Urinary bladder (tissue), 4 donors: ENCODE results near the gene CRYM. TPM values are rescaled to one million over a fixed set of nuclear protein-coding genes. Genes with fewer than 3 reads are reported as not detected.
"Not testable (repeated sequence)": the region's sequence is repeated elsewhere in the genome, so short reads cannot be mapped to it uniquely, and the experiment has no call there.

Experiments
- DNase-seq: peaks from one replicate; pipeline ENCODE4 v3.0.0-alpha.2; 2015; ENCODE audit errors: extremely low spot score
- H3K27ac ChIP-seq: one replicate; pipeline ENCODE4 v1.5.1; 2013; ENCODE audit warnings: low read depth, mild to moderate bottlenecking, moderate library complexity
- H3K36me3 ChIP-seq: one replicate; pipeline ENCODE4 v1.6.1; 2013; ENCODE audit warnings: mild to moderate bottlenecking, moderate library complexity; ENCODE audit not compliant: insufficient read depth
- H3K4me1 ChIP-seq: one replicate; pipeline ENCODE4 v1.6.1; 2013; ENCODE audit warnings: mild to moderate bottlenecking, moderate library complexity; ENCODE audit not compliant: insufficient read depth
- H3K4me3 ChIP-seq: one replicate; pipeline ENCODE4 v1.5.1; 2013; ENCODE audit warnings: low read depth, low read length
- WGBS: extraction: QIAGEN DNeasy Blood & Tissue Kit; methylation state at CpG from one replicate; pipeline ENCODE4 v1.1.7; 2013; 5-methylcytosine and 5-hydroxymethylcytosine counted together
- polyA plus RNA-seq: library from polyadenylated mRNA; stranded (reverse); fragments of 200-250 nt; gene quantifications from one replicate; pipeline ENCODE4 v1.2.3, GENCODE V29; 2013
- total RNA-seq: library from RNA; depleted of rRNA; stranded (reverse); fragments of >200 nt; gene quantifications from one replicate; pipeline ENCODE4 v1.2.3, GENCODE V29; 2014
- donor health status: healthy with polysubstance abuse.
- donor health status: healthy.

Gene CRYM
- 12.6 TPM for total RNA-seq
- 25.8 TPM for polyA plus RNA-seq

DNA sequence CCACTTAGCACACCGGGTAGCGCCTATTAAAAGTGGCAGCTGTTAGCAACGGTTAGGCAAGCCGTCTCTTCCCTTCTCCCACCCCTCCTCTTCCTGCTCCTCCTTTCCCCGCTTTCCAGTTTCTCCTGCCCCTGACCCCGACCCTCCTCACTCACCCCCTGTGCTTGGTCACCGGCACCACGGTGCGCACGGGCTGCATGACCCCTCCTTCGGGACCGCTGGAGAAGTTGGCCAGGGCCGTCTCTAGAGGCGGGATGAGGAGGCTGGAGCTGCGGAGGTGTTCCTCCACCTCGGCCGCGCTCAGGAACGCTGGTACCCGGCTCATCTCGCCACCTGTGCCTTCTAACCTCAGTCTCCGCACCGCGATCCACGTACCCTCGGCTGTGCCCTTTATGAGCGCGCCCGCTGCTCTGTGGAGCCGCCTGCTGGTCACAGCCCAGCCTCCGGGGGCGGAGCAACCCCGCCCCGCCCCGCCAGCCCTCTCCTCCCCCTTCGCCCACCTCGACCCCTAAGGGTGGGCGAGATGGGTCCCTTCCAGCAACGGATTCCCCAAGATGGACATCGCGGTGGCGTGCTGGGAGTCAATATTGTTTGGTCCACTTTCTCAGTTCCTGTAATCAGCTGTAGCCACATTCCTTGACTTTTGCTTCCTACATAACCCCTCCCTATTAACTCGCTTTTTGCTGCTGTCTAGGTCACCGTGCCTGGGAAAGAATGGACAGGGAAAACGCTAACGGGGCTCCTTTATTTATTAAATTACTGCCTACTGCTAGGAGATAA, at the start of gene CRYM:
CRYM (minus strand) TSS at position 364 of the 780 bp plus-strand sequence; CDS start at position 325, 39 bp downstream.
- H3K4me3 ChIP-seq = peak within 1 kb of the TSS; percentile 38
- H3K27ac ChIP-seq = no peak within 1 kb of the TSS
- DNase-seq = no peak
- under 1% methylated on average over 46 of the region's 46 CpGs for WGBS
- no peaks in the 10 kb centered on the region for H3K36me3 ChIP-seq
- no peaks in the 10 kb centered on the region for H3K4me1 ChIP-seq

DNA sequence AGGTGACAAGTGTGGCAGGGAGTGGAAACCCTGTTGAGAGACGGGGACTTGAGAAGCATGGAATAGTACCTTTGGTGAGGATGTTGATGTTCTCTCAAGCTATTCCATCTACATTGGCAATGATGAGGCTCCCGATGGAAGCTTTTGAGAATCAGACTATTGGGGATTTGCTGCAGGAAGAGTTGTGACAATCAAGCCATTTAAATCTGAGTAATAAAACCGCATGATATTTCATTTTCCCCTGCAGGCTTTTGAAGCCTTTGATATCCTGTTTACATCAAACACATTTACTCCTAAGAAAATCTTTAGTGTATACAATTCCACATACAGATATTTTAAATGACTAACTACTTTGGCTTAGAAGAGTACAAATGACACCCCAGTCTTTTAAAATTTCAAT, 49.0 kb upstream of the CRYM start:
- Histone ChIP-seq H3K27ac (no peak overlapping the region), H3K36me3 (no peaks in the 10 kb centered on the region), H3K4me1 (no peaks in the 10 kb centered on the region), H3K4me3 (no peak overlapping the region)
- DNase-seq = no peak
- WGBS = 83% methylated on average over 3 of the region's 3 CpGs

DNA sequence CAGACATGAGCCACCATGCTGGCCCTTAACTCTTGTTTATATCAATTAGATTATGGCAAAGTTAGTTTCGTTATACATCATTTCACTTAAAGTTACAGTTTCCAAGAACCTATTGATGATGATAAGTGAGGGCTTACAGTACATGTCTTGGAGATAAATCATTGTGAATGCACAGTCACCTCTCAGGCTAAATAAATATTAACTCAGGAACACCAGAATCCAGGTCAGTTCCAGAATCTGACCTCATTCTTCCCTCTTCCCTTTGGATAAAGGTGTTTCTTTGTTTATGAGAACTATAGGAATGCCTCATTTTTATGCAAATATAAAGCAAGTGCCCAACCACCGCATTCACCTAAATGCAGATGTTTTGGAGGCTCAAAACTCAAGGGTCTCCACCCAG, 48.4 kb upstream of the CRYM start:
- no peak for DNase-seq
- H3K4me3 ChIP-seq = no peak overlapping the region
- H3K36me3 ChIP-seq = no peaks in the 10 kb centered on the region
- H3K27ac ChIP-seq = no peak overlapping the region
- 77% methylated on average over 2 of the region's 2 CpGs for WGBS
- no peaks in the 10 kb centered on the region for H3K4me1 ChIP-seq

DNA sequence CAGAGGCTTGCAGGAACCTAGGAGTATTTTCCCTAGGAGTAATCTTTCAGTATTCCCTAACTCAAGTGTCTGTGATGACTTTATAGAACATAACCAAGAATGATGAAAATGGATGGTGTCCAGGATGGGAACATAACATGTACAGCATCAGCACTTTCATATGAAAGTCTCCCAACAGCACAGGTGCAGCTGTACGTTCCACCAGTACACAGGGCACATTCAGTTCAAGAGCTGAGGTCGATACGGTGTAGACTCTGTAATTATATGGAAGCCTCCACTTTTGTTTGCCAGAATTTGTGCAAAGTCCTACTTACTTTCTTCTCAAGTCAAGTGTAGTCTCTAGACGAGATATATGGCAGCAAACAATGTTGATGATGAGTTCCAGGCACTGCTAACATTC, 46.2 kb upstream of the CRYM start:
- Histone ChIP-seq H3K27ac (no peak overlapping the region), H3K4me3 (no peak overlapping the region), H3K36me3 (no peaks in the 10 kb centered on the region), H3K4me1 (no peaks in the 10 kb centered on the region)
- 86% methylated on average over 4 of the region's 4 CpGs for WGBS
- DNase-seq = no peak

DNA sequence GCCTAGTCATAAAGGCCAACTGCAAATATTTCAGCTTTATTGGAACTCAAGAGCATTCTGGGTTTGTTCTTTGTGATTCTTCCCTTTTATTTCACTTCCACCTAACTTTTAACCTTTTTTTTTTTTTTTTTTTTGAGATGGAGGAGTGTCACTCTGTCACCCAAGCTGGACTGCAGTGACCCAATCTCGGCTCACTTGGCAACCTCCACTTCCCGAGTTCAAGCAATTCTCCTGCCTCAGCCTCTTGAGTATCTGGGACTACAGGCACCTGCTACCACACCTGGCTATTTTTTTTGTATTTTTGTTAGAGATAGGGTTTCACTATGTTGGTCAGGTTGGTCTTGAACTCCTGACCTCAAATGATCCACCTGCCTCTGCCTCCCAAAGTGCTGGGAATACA, 44.2 kb upstream of the CRYM start:
- DNase-seq, H3K27ac ChIP-seq, H3K4me1 ChIP-seq, H3K4me3 ChIP-seq, H3K36me3 ChIP-seq: not testable (repeated sequence)
- WGBS = 89% methylated on average over 2 of the region's 2 CpGs

DNA sequence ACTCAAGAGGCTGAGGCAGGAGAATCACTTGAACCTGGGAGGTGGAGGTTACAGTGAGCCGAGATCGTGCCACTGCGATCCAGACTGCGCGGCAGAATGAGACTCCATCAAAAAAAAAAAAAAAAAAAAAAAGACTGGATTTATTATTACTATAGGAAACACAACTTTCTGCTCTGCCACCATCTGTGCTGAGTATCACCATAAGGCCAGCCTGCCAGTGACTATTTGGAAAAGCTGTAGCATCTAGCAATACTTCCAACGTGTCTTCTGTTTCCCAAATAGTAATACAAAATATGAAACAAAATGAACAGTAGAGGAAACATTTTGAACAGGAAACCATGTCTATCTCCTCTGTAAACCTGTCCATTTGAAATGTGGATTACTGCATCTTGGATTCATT, 43.6 kb upstream of the CRYM start:
- H3K36me3 ChIP-seq = no peaks in the 10 kb centered on the region
- 97% methylated on average over 6 of the region's 6 CpGs for WGBS
- H3K4me3 ChIP-seq = no peak overlapping the region
- H3K27ac ChIP-seq = no peak overlapping the region
- DNase-seq = no peak
- no peaks in the 10 kb centered on the region for H3K4me1 ChIP-seq

DNA sequence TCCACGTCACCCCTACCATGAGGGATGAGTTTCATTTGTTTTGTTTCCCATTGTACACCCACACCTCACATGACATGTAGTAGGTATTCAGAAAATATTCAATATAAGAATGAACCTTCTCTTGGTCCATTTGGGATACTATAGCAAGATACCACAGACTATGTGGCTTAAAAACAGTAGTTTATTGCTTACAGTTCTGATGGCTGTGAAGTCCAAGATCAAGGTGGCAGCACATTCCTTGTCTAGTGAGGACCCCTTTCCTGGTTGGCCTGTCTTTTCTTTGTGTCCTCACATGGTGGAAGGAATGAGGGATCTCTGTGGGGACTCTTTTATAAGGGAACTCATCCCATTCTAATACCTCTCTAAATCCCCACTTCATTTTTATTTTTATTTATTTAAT, 36.2 kb upstream of the CRYM start:
- Histone ChIP-seq H3K4me1 (no peaks in the 10 kb centered on the region), H3K4me3 (no peak overlapping the region), H3K27ac (no peak overlapping the region), H3K36me3 (no peaks in the 10 kb centered on the region)
- 90% methylated on average over 1 of the region's 1 CpG for WGBS
- DNase-seq = no peak

DNA sequence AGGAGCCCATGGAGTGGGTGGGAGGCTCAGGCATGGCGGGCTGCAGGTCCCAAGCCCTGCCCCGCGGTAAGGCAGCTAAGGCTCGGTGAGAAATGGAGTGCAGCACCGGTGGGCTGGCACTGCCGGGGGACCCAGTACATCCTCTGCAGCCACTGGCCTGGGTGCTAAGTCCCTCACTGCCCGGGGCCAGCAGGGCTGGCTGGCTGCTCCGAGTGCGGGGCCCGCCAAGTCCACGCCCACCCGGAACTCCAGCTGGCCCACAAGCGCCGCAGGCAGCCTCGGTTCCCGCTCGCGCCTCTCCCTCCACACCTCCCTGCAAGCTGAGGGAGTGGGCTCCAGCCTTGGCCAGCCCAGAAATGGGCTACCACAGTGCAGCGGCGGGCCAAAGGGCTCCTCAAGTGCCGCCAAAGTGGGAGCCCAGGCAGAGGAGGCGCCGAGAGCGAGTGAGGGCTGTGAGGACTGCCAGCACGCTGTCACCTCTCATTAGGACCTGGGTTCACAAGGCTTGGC, 34.8 kb upstream of the CRYM start:
- WGBS = 98% methylated on average over 25 of the region's 25 CpGs
- H3K4me3 ChIP-seq, H3K36me3 ChIP-seq, H3K4me1 ChIP-seq, H3K27ac ChIP-seq, DNase-seq: not testable (repeated sequence)

DNA sequence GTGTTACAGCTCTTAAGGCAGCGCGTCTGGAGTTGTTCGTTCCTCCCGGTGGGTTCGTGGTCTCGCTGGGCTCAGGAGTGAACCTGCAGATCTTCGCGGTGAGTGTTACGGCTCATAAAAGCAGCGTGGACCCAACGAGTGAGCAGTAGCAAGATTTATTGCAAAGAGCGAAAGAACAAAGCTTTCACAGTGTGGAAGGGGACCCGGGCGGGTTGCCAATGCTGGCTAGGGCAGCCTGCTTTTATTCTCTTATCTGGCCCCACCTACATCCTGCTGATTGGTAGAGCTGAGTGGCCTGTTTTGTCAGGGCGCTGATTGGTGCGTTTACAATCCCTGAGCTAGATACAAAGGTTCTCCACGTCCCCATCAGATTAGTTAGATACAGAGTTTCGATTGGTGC, 34.0 kb upstream of the CRYM start:
- 80% methylated on average over 18 of the region's 18 CpGs for WGBS

DNA sequence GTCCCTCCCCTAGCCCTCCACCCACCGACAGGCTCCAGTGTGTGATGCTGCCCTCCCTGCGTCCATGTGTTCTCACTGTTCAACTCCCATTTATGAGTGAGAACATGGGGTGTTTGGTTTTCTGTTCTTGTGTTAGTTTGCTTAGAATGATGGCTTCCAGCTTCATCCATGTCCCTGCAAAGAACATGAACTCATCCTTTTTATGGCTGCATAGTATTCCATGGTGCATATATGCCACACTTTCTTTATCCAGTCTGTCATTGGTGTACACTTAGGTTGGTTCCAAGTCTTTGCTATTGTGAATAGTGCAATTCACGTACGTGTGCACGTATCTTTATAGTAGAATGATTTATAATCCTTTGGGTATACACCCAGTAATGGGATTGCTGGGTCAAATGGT, 28.6 kb upstream of the CRYM start:
- not testable (repeated sequence) for H3K36me3 ChIP-seq, H3K27ac ChIP-seq, H3K4me1 ChIP-seq, H3K4me3 ChIP-seq, DNase-seq
- 95% methylated on average over 5 of the region's 5 CpGs for WGBS

More for the DNA sequence above, 34.0 kb upstream of the CRYM start:
- H3K4me3 ChIP-seq, DNase-seq, H3K36me3 ChIP-seq, H3K27ac ChIP-seq, H3K4me1 ChIP-seq: not testable (repeated sequence)

DNA sequence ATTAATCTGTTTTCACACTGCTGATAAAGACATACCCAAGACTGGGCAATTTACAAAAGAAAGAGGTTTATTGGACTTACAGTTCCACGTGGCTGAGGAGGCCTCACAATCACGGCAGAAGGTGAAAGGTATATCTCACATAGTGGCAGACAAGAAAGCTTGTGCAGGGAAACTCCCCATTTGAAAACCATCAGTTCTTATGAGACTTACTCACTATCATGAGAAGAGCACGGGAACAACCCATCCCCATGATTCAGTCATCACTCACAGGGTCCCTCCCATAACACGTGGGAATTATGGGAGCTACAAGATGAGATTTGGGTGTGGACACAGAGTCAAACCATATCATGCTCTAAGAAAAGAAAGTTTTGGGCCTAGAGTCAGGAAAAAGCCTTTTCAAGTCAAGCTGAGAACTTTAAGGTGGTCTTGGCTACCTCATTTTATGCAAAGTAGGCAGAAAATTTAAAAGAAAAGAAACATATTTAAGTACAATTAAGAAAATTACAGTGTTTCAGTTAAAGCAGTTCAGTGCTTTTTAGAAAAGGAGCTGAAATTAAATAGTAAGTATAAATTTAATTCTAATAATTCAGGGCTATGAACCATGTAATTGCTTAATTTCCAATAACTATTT, 24.9 kb upstream of the CRYM start:
- no peak for DNase-seq
- 28% methylated on average over 4 of the region's 4 CpGs for WGBS
- H3K4me1 ChIP-seq = no peaks in the 10 kb centered on the region
- no peak overlapping the region for H3K4me3 ChIP-seq
- H3K36me3 ChIP-seq = no peaks in the 10 kb centered on the region
- no peak overlapping the region for H3K27ac ChIP-seq

DNA sequence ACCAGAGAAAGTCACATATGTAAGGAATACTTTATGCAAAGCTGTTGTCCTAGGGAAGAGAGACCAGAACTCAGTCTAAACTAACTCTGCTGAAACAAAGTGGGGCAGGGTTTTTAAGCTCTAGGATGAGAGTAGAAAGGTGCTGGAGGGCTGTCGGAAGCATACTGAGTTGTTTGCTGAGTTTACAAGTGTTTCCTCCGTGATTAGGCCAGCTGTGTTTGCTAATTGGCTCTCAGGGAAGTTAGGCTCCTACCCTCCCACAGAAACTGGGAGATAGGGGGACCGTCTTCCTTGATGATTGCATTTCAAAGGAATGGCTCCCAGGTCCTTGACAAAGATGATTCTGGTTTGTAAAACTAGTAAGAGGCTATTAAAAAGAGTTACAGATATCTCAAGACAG, 24.4 kb upstream of the CRYM start:
- DNase-seq = no peak
- Histone ChIP-seq H3K27ac (no peak overlapping the region), H3K36me3 (no peaks in the 10 kb centered on the region), H3K4me3 (peak overlapping the region; percentile 73), H3K4me1 (no peaks in the 10 kb centered on the region)
- 33% methylated on average over 3 of the region's 3 CpGs for WGBS

DNA sequence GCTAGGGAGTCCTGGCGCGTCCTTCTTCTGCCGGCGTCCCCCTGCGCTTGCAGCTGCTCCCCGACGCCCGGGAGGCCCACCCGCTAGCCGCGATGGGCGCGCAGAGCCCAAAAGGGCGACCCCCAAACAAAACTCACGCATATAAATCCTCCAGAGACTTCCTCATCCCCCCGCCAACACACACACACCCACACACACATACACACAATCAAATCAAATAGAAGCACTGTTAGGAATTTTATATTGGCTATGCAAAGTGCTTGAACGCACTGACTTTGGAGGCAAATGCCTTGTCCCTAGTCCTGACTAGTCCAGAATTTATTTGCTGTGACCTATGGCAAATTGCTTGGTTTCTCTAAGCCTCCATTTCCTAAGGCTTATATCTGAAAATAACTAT, 23.8 kb upstream of the CRYM start:
- no peak for DNase-seq
- under 1% methylated on average over 17 of the region's 17 CpGs for WGBS
- Histone ChIP-seq H3K36me3 (no peaks in the 10 kb centered on the region), H3K27ac (no peak overlapping the region), H3K4me3 (peak overlapping the region; percentile 73), H3K4me1 (no peaks in the 10 kb centered on the region)

DNA sequence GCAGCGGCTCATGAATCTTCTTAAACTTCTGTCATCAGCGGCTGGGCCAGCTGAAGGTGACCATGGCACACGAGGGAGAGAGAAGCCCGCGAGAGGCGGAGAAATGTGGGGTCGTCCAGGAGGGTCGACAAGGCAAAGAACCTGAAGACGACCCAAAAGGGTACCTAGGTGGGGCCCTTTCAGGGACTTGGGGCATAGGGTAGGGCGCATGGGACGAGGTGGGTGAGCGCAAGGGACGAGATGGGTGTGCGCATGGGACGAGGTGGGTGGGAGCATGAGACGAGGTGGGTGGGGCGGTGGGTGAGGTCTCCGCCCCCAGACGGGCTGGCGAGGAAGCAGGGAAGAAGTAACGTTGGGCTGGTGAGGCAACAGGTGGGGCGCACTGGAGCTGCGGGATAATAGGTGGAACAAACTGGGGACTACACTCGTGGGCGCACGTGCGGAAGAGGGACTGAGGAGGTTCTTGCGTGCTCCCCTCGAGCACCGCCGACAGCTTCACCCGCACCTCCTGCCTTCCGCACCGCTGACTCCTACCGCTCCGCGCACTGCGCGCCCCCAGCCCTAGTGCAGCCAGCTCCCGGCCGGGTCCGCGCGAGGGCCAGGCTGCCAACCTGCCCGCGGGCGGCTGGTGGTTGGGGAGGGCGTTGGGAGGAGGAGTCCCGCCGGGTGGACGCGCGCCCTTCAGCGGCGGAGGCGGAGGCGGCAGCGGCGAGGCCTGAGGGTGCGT, 23.2 kb upstream of the CRYM start:
- Histone ChIP-seq H3K4me1 (no peaks in the 10 kb centered on the region), H3K27ac (peak overlapping the region; percentile 71), H3K4me3 (peak overlapping the region; percentile 73), H3K36me3 (no peaks in the 10 kb centered on the region)
- under 1% methylated on average over 60 of the region's 60 CpGs for WGBS
- no peak for DNase-seq
